Prostate gland (tissue), 2 donors: Measurements from ENCODE around the gene TIMM17A.

ENCODE experiments used
- POLR2A ChIP-seq: fragments of 450-650 bp; IDR thresholded peaks from one replicate; pipeline ENCODE4 v1.6.1; 2016; ENCODE audit warnings: antibody characterized with exemption, mild to moderate bottlenecking
- TF ChIP-seq, protein P1 (sequence below), 4 experiments: fragments of 200-600 bp in 2 of 4; fragments of 450-650 bp in 2 of 4; sonication (generic) in 2 of 4; IDR thresholded peaks; 1 replicate in 3 of 4; 2 replicates in 1 of 4; pipeline ENCODE4 v1.5.1; 2016 to 2019; ENCODE audit warnings: antibody characterized with exemption in 4 of 4, mild to moderate bottlenecking in 2 of 4, moderate library complexity in 2 of 4

DNA sequence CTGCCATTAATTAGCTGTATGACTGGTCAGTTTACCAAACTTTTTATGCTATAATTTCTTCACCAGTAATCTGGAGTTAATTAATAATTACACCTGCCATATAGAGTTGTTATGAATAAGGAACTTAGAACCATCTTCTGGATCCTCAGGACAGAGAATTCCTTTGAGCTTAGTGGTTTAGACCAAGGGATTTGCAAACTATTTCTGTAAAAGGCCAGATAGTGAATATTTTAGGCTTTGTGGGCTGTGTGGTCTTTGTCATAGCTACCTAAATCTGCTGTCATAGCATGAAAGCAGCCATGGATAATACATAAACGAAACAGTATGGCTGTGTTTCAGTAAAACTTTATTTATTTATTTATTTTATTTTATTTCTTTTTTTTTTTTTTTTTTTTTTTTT, 9.0 kb downstream of the TIMM17A start:
- no peak for TF ChIP-seq POLR2A
- TF ChIP-seq, protein P1, sequence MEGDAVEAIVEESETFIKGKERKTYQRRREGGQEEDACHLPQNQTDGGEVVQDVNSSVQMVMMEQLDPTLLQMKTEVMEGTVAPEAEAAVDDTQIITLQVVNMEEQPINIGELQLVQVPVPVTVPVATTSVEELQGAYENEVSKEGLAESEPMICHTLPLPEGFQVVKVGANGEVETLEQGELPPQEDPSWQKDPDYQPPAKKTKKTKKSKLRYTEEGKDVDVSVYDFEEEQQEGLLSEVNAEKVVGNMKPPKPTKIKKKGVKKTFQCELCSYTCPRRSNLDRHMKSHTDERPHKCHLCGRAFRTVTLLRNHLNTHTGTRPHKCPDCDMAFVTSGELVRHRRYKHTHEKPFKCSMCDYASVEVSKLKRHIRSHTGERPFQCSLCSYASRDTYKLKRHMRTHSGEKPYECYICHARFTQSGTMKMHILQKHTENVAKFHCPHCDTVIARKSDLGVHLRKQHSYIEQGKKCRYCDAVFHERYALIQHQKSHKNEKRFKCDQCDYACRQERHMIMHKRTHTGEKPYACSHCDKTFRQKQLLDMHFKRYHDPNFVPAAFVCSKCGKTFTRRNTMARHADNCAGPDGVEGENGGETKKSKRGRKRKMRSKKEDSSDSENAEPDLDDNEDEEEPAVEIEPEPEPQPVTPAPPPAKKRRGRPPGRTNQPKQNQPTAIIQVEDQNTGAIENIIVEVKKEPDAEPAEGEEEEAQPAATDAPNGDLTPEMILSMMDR (IDR thresholded peaks at IDR 0.05): no peak
